GM19395 (cell line): ENCODE data around the gene TULP4.
"Not testable (repeated sequence)": the region's sequence is repeated elsewhere in the genome, so short reads cannot be mapped to it uniquely, and the experiment has no call there.

ENCODE experiments used
- ATAC-seq: cut with Tn5 transposase; IDR thresholded peaks from one replicate; pipeline ENCODE4 v1.9.1; 2021; ENCODE audit warnings: mild to moderate bottlenecking, moderate library complexity; ENCODE audit not compliant: unreplicated experiment

Gene TULP4

DNA sequence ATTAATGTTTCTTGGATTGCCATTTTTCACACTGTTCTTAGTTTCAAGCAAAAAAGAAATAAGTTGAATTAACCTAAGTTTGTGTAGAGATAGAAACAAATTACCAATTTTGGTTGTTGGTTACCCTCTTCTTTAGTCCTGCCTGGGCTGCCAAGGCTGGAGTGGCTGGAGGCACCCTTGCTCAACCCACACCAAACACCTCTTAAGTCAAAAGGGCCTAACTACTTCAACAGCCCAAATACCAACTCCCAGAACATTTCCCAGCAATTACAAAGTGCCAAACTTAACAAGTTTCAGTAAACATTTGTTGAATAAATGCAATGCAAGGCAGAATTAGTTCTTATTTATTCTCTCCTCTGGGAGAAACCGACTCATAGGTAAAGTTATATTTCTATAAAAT, 209.5 kb downstream of the TULP4 start:
- no peak for ATAC-seq

DNA sequence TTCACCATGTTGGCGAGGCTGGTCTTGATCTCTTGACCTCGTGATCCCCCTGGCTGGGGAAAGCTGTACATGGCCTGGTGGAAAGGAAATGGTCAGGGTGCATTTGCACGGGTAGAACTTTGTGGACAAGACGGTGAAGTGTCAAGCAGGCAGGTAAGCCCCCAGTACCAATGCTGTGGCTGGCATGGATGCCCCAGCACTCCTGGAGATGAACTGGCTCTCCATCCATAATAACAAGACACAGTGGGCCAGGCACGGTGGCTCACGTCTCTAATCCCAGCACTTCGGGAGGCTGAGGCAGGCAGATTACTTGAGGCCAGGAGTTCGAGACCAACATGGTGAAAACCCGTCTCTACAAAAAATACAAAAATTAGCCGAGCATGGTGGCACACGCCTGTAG, 210.4 kb downstream of the TULP4 start:
- no peak for ATAC-seq

DNA sequence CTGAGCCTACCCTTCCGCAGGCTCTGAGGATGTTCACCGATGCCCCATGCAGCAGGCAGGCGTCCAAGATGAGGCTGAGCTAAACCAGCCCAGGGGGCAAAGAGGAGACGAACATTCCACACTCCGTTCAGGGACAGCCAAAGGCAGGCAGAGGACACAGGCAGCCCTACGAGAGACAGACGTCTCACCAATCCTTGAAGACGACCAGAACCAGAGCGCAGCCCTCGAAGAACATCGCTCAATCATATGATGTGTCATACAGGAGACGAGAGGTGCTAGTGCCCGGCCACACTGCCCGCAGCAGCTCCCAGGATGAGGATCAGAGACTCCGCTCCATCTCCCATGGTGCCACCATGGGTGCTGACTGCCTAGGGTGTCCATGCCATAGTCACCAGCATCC, 212.0 kb downstream of the TULP4 start:
- ATAC-seq: no peak

DNA sequence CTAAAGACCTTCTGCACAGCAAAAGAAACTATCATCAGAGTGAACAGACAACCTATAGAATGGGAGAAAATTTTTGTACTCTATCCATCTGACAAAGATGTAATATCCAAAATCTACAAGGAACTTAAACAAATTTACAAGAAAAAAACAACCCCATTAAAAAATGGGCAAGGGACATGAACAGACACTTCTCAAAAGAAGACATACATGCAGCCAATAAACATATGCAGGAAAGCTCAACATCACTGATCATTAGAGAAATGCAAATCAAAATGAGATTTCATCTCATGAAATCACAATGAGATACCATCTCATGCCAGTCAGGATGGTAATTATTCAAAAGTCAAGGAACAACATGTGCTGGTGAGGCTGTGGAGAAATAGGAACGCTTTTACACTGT, 215.6 kb downstream of the TULP4 start:
- ATAC-seq: not testable (repeated sequence)

DNA sequence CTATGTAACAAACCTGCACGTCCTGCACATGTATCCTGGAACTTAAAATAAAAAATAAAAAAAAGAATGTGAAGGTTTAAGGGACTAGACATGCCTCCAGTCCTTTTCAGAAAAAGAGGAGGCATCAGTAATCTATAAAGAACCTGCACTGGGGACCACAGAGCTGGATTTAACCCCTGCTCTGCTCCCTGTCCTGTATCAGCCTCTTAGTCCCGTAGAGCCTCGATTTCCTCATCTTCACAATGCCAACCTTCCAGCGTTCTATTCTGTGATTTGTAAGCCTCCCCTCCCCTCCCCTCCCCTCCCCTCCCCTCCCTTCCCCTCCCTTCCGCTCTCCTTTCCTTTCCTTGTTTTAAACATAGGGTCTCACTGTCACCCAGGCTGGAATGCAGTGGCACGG, 216.6 kb downstream of the TULP4 start:
- no peak for ATAC-seq

DNA sequence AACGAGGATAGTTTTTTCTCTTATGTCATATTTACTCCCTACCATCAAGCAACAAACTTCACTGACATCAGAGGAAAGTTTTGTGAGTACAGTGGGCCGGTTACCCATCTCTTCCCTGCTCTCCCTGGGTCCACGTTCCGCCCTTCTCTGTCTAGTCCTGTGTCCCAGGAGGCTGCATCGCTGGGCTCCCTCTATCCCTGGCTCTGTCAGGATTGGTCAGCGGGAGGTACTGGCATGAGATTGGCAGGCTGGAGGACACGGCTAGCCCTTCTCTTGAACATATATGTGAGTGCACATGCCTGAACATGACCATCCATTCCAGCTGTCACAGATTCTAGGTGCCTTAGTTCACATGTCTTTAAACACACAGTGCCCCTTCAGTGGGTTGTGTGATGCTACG, 217.4 kb downstream of the TULP4 start:
- no peak for ATAC-seq

DNA sequence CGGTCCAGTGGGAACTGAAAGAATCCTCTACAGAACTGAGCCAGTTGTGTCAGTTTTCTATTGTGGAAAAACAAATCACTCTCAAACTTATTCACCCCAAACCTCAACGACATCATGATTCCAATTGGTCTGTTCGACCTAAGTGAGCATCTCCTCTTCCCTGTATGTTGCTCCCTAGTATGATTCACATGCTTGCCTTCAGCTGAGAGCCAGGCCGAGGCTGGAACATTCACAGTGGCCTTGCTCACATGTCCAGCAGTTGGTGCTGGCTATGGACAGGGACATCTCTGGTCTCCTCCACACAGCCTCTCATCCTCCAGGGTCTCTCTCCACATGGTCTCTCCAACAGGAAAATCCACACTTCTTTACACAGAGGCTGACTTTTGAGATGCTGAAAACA, 219.3 kb downstream of the TULP4 start:
- no peak for ATAC-seq

GRCh38 chr6:158531970-158532369, 219.7 kb downstream of the TULP4 start:
- no peak for ATAC-seq

DNA sequence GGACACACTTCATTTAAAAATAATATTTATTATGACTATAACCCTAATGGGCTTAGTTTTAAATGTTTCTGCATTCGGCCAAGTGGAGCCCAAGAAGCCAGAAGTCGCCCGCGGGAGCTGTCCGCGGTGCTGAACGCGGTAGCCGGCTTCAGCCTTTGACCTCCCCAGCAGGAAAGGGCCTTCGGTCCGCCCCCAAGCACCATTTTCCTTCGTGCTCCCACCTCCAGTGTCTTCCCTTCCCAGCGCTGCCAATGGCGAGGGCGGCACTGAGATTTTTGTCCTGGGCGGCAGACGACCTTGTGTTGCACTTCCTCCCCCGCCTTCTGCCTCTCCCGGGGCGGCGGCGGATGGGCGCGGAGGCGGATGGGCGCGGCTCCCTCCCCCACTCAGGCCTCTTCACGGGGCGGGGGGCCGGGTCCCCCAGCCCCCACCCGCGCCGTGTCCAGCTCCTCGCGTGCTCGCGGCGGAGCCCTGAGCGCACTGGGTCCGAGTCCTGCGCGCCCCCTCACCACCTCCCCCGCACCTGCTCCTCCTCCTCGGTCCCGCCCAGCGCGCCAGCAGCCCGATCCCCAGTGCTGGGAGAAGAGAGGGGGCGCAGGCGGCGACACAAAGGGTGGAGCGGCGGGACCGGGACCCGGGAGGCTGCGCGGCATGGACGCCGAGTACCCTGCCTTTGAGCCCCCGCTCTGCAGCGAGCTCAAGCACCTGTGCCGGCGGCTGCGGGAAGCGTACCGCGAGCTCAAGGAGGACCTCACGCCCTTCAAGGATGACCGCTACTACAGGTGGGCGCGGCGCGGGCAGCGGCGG, 224.0 kb downstream of the TULP4 start:
- no peak for ATAC-seq

GRCh38 chr6:158536891-158537798, 224.9 kb downstream of the TULP4 start:
- no peak for ATAC-seq

DNA sequence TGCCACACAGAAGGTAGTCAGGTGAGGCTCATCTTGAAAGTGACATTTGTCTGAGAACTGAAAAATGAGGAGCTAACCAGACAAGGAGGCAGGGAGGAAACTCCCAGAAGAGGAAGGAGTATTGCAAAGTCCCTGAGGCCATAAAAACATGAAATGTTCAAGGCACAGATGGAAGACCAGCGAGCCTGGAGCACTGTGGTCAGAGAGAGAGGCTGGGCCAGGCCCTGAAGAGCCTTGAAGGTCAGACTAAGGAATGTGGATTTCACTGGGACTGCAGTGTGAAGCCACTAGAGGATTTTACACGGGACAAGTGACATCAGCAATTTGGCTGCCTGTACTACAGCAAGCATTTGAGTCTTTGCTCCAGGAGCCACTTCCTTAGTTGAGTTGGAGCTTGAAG, 226.5 kb downstream of the TULP4 start:
- ATAC-seq: no peak

DNA sequence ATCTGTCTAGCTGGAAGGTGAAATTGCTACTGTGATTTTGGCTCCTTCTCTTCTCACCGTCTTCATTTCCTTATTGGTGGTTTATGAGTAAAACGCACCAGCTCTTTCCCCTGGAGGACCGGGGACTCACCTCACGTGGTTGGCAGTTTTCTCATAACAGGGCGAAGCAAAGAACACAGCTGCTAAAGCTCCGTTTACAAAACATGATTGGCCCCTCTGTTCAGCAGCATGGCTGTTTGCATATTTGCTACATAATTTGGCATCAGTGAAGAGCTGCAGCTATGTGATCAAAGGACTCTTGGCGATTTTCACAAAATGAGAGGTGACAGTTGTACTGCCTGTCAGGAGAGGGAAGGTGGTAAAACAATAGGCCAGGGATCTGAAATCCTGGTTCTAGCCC, 227.1 kb downstream of the TULP4 start:
- no peak for ATAC-seq

DNA sequence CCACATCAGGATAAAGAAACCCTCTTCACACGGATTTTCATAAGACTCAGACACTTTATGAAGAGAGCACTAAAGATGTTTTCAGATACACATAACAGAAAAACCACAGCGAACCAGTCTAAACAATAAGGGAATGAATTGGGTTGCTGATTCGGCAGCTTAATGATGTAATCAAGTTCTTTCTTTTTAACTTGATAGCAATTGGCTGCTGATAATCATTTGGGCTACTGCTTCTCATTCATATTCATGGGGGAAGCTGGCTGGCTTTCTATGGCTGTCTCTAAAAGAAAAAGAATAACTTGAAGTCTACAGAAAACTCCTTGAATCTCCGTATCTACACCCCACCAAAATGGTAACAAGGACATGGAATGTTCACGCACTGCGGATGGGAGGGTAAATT, 227.6 kb downstream of the TULP4 start:
- no peak for ATAC-seq

DNA sequence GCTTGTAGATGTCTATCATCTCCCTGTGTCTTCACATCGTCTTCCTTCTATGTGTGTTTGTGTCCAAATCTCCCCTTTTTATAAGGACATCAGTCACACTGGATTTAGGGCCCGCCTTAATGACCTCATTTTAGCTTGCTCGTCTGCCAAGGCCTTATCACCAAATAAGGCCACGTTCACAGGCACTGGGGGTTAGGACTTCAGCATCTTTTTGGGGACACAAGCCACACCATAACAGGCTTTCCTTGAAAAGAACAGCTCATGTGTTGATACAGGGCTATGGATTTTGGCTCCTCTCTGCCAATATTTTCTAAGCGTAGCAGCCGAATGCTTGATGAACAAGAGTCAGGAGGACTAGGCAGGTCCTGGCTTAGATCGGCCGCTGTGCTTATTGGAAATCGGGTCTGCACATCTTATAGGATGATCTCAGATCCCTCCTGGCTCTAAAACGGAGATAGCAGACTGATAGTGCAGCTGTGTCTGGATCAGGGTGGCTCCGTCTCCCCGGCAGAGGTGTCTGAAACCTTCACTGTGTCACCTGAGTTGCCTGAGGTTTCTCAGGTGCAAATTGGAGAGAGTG, 231.4 kb downstream of the TULP4 start:
- ATAC-seq: no peak

DNA sequence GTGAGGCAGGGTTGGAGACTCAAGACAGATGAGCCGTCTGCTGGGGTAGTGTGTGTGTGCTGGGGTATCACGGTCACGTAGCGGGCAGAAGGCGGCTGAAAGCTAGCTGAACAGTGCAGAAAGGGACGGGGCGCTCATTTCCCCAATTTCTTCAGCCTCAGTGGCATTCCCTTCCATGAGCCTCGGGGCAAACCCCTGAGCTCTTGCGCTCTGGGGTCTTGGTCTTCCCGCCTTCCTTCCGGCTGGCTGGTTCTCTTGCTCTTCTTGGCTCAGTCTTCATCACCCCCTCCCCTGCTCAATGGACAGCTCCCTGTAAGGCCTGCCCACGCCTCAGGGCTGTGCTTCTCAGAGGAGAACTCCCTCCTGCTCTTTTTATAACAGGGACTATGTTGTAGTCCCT, 232.2 kb downstream of the TULP4 start:
- no peak for ATAC-seq

- ATAC-seq: no peak
These were observed 233.0 kb downstream of the TULP4 start for GRCh38 chr6:158545043-158545966.

GRCh38 chr6:158548418-158549161, 236.3 kb downstream of the TULP4 start:
- ATAC-seq: no peak

DNA sequence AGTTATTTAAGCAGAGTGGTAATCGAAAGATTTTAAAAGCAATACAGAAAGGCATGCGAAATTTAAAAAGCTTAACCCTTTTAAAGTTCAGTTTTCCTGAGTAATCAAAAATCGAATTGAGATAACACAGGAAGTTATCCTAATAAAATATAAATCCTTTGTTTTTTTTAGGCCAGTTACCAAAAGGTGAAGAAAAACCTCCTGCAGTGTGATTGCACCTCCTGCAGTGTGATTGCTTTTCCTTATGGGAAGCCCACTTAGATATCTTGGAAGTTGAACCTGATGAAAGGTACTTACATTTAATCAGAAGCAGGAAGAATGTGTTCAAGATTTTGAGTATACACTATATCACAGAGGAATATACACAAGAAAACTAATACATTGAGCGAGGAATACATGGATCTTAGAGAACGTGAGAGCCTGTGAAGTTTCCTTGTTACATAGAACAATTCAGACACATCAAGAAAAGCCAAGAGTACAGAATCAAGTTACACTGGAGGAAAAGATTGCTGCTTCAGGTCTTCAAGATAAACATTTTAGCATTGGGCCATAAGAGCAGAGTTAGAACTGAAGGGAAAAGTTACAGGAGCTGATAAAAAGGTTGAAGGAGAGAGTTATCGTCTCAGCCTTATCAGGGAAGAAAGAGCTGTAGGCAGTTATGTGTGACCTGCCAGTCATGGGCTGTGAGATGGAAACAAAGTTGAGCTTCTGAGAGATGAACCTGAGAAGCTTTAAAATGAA, 240.0 kb downstream of the TULP4 start:
- ATAC-seq: no peak

- ATAC-seq: no peak
These were observed 240.5 kb downstream of the TULP4 start for GRCh38 chr6:158552796-158553138.
